NAMALWA (cell line): ENCODE data around the gene SIT1.
"Not testable (repeated sequence)": the region's sequence is repeated elsewhere in the genome, so short reads cannot be mapped to it uniquely, and the experiment has no call there.

Experiments used
- DNase-seq: peaks from one replicate; pipeline ENCODE4 v3.0.0-alpha.2; 2015; ENCODE audit warnings: low spot score

The SIT1 gene

GRCh38 chr9:35660966-35661415 lies 10.3 kb upstream of the SIT1 start:
- DNase-seq, result no peak

- DNase-seq, result no peak
These were observed 8.6 kb upstream of the SIT1 start for GRCh38 chr9:35659340-35659739.

GRCh38 chr9:35658968-35659220 lies 8.2 kb upstream of the SIT1 start:
- no peak for DNase-seq

- peak; percentile 93 for DNase-seq
These were observed 7.6 kb upstream of the SIT1 start, which contains the start of gene CCDC107 for GRCh38 chr9:35658137-35658967. Gene CCDC107, plus strand, starts transcription at chr9:35658292. Its CDS starts 88 bp downstream, at chr9:35658380.

- peak; percentile 97 for DNase-seq
These were observed 6.9 kb upstream of the SIT1 start, which contains the start of gene RMRP for GRCh38 chr9:35657546-35658136. Gene RMRP, minus strand, starts transcription at chr9:35658019.

- DNase-seq, result no peak
These were observed 6.3 kb upstream of the SIT1 start for GRCh38 chr9:35656831-35657545.

GRCh38 chr9:35656348-35656747 lies 5.6 kb upstream of the SIT1 start:
- no peak for DNase-seq

- no peak for DNase-seq
These were observed 2.9 kb upstream of the SIT1 start for GRCh38 chr9:35653611-35654010.

GRCh38 chr9:35652829-35653209 lies 2.1 kb upstream of the SIT1 start:
- no peak for DNase-seq

- no peak for DNase-seq
These were observed 1.5 kb upstream of the SIT1 start for GRCh38 chr9:35651956-35652828.

GRCh38 chr9:35649431-35650340 lies 1.0 kb downstream of the SIT1 start:
- peak; percentile 49 for DNase-seq

GRCh38 chr9:35646533-35647265 lies 4.0 kb downstream of the SIT1 start:
- peak; percentile 94 for DNase-seq

- DNase-seq, result peak; percentile 50
These were observed 4.6 kb downstream of the SIT1 start for GRCh38 chr9:35646153-35646532.

- DNase-seq, result not testable (repeated sequence)
These were observed 5.0 kb downstream of the SIT1 start for GRCh38 chr9:35645736-35646135.

- no peak for DNase-seq
These were observed 7.7 kb downstream of the SIT1 start for GRCh38 chr9:35643046-35643445.

- not testable (repeated sequence) for DNase-seq
These were observed 9.3 kb downstream of the SIT1 start for GRCh38 chr9:35641478-35641877.

- DNase-seq, result not testable (repeated sequence)
These were observed 10.3 kb downstream of the SIT1 start for GRCh38 chr9:35640431-35640830.

GRCh38 chr9:35639631-35640030 lies 11.1 kb downstream of the SIT1 start:
- no peak for DNase-seq

- DNase-seq, result not testable (repeated sequence)
These were observed 11.5 kb downstream of the SIT1 start for GRCh38 chr9:35639225-35639624.

- peak; percentile 53 for DNase-seq
These were observed 12.0 kb downstream of the SIT1 start for GRCh38 chr9:35638751-35639150.
